SU-DHL-6 (cell line): Measurements from ENCODE around the gene FAM184A.

ENCODE experiments used
- H2AFZ ChIP-seq: fragments of 200-600 bp; sonication (generic); 2 replicates; pipeline ENCODE4 v1.6.1; 2014; ENCODE audit warnings: low read depth, mild to moderate bottlenecking, moderate library complexity, mixed read lengths, antibody characterized with exemption, low read length; ENCODE audit not compliant: severe bottlenecking
- H3F3A ChIP-seq: fragments of 200-600 bp; shearing (Covaris generic); 2 replicates; pipeline ENCODE4 v1.6.0; 2016; ENCODE audit warnings: antibody characterized with exemption, mild to moderate bottlenecking; ENCODE audit not compliant: insufficient read depth
- H3K27ac ChIP-seq: fragments of 200-600 bp; sonication (generic); 2 replicates; pipeline ENCODE4 v1.5.1; 2016; ENCODE audit warnings: low read depth, mild to moderate bottlenecking, low read length, moderate library complexity, mixed read lengths
- H3K27me3 ChIP-seq: fragments of 200-600 bp; sonication (generic), shearing (Covaris generic); 2 replicates; pipeline ENCODE4 v1.6.0; 2014; ENCODE audit warnings: mild to moderate bottlenecking, low read length
- H3K36me3 ChIP-seq: fragments of 200-600 bp; sonication (generic); 2 replicates; pipeline ENCODE4 v1.6.1; 2014; ENCODE audit warnings: mild to moderate bottlenecking, low read length, mixed read lengths
- H3K4me2 ChIP-seq: fragments of 300-600, 200-600 bp; shearing (Covaris generic), sonication (generic); 2 replicates; pipeline ENCODE4 v1.6.0; 2014; ENCODE audit warnings: low read length, low read depth, mild to moderate bottlenecking; ENCODE audit not compliant: poor library complexity, severe bottlenecking
- H3K4me3 ChIP-seq: fragments of 200-600 bp; sonication (generic); 2 replicates; pipeline ENCODE4 v1.5.1; 2014; ENCODE audit warnings: antibody characterized with exemption, low read length, mild to moderate bottlenecking, mixed read lengths; ENCODE audit not compliant: insufficient read depth, poor library complexity, severe bottlenecking
- H3K79me2 ChIP-seq: fragments of 200-600 bp; sonication (generic); 2 replicates; pipeline ENCODE4 v1.6.1; 2014; ENCODE audit warnings: mild to moderate bottlenecking, low read length, moderate library complexity; ENCODE audit not compliant: insufficient read depth
- H3K9ac ChIP-seq: fragments of 200-600 bp; sonication (generic); 2 replicates; pipeline ENCODE4 v1.7.0; 2014; ENCODE audit warnings: mild to moderate bottlenecking, low read length
- H3K9me2 ChIP-seq: fragments of 200-600 bp; sonication (generic); replicated peaks from 2 replicates; pipeline ENCODE4 v1.6.1; 2014; ENCODE audit warnings: low read length; ENCODE audit not compliant: insufficient read depth
- H3K9me3 ChIP-seq: fragments of 200-600 bp; sonication (generic); 2 replicates; pipeline ENCODE4 v1.6.1; 2014; ENCODE audit warnings: low read length, mixed read lengths; ENCODE audit not compliant: insufficient read depth
- H4K20me1 ChIP-seq: fragments of 200-600 bp; sonication (generic); 2 replicates; pipeline ENCODE4 v1.6.1; 2014; ENCODE audit warnings: low read depth, mild to moderate bottlenecking, antibody characterized with exemption, low read length, moderate library complexity, mixed read lengths
- EZH2phosphoT487 ChIP-seq: fragments of 200-600 bp; sonication (generic), shearing (Covaris generic); conservative IDR thresholded peaks from 2 replicates; pipeline ENCODE4 v1.6.1; 2018; ENCODE audit warnings: mild to moderate bottlenecking, antibody characterized with exemption, low read length, moderate library complexity, mixed read lengths
- TF ChIP-seq, protein P1 (sequence below): fragments of 200-600 bp; sonication (generic); IDR thresholded peaks from one replicate; pipeline ENCODE4 v1.5.1; 2017; ENCODE audit warnings: antibody characterized with exemption, mild to moderate bottlenecking, low read length, moderate library complexity; ENCODE audit not compliant: insufficient read depth, poor library complexity, severe bottlenecking

Gene FAM184A

DNA sequence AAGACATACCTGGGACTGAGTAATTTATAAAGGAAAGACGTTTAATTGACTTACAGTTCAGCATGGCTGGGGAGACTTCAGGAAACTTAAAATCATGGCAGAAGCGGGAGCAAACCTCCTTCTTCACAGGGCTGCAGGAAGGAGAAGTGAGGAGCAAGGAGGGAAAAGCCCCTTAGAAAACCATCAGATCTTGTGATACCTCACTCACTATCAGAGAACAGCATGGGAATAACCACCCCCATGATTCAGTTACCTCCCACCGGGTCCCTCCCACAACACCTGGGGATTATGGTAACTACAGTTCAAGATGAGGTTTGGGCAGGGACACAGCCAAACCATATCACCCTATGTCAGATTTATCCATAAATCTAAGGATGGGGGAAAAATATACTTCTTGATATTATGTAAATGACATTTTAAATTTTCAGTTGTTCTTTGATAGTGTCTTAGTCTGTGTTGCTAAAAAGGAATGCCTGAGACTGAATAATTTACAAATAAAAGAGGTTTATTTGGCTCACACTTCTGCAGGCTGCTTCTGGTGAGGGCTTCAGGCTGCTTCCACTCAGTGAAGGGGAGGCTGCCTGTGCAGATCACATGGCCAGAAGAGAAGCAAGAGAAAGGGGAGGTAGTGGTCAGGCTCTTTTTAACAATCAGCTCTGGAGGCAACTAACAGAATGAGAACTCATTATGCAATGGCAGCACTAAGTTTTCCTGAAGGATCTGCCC, 142.3 kb downstream of the FAM184A start:
- H3K79me2 ChIP-seq: peaks cover 27% of the 10 kb centered on the region
- TF ChIP-seq, protein P1, sequence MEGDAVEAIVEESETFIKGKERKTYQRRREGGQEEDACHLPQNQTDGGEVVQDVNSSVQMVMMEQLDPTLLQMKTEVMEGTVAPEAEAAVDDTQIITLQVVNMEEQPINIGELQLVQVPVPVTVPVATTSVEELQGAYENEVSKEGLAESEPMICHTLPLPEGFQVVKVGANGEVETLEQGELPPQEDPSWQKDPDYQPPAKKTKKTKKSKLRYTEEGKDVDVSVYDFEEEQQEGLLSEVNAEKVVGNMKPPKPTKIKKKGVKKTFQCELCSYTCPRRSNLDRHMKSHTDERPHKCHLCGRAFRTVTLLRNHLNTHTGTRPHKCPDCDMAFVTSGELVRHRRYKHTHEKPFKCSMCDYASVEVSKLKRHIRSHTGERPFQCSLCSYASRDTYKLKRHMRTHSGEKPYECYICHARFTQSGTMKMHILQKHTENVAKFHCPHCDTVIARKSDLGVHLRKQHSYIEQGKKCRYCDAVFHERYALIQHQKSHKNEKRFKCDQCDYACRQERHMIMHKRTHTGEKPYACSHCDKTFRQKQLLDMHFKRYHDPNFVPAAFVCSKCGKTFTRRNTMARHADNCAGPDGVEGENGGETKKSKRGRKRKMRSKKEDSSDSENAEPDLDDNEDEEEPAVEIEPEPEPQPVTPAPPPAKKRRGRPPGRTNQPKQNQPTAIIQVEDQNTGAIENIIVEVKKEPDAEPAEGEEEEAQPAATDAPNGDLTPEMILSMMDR: no peak
- TF ChIP-seq EZH2phosphoT487: no peak
- H2AFZ ChIP-seq: no peak overlapping the region
- no peak overlapping the region for H3K4me3 ChIP-seq
- peaks cover 5% of the 10 kb centered on the region; the same call in 1 of the 2 replicates for H3K36me3 ChIP-seq
- no peaks in the 10 kb centered on the region for H3K9me3 ChIP-seq
- H3F3A ChIP-seq: peaks cover 8% of the 10 kb centered on the region; the same call in 1 of the 2 replicates
- H3K27ac ChIP-seq: no peak overlapping the region
- H3K4me2 ChIP-seq: peak overlapping the region; percentile 93
- H4K20me1 ChIP-seq: no peaks in the 10 kb centered on the region
- no peaks in the 10 kb centered on the region for H3K27me3 ChIP-seq
- peak overlapping the region; percentile 100; the same call in 1 of the 2 replicates for H3K9ac ChIP-seq
- H3K9me2 ChIP-seq: no peaks in the 10 kb centered on the region

DNA sequence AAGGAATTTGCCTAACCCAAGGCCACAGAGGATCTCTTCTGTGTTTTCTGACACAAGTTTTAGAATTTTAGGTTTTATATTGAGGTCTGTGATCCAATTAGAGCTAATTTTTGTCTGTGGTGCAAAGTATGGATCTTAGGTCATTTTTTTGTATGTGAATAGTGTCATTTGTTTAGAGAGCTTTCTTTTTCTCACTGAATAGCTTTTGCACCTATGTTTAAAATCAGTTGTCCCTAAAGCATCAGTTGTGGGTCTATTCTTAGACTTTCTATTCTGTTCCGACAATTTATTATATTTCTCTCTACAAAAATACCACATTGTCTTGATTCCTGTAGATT, 143.2 kb downstream of the FAM184A start:
- peak overlapping the region; percentile 100 for H3K9ac ChIP-seq
- no peak overlapping the region for H2AFZ ChIP-seq
- H3F3A ChIP-seq: peaks cover 8% of the 10 kb centered on the region; the same call in 1 of the 2 replicates
- H3K36me3 ChIP-seq: peaks cover 13% of the 10 kb centered on the region; the same call in 1 of the 2 replicates
- no peaks in the 10 kb centered on the region for H4K20me1 ChIP-seq
- H3K4me2 ChIP-seq: peak overlapping the region; percentile 93
- H3K27me3 ChIP-seq: no peaks in the 10 kb centered on the region
- H3K27ac ChIP-seq: peak overlapping the region; percentile 36; the same call in 1 of the 2 replicates
- H3K9me2 ChIP-seq: no peaks in the 10 kb centered on the region
- no peaks in the 10 kb centered on the region for H3K9me3 ChIP-seq
- peaks cover 27% of the 10 kb centered on the region for H3K79me2 ChIP-seq
- TF ChIP-seq EZH2phosphoT487: no peak
- TF ChIP-seq, protein P1: no peak
- H3K4me3 ChIP-seq: peak overlapping the region; percentile 100

DNA sequence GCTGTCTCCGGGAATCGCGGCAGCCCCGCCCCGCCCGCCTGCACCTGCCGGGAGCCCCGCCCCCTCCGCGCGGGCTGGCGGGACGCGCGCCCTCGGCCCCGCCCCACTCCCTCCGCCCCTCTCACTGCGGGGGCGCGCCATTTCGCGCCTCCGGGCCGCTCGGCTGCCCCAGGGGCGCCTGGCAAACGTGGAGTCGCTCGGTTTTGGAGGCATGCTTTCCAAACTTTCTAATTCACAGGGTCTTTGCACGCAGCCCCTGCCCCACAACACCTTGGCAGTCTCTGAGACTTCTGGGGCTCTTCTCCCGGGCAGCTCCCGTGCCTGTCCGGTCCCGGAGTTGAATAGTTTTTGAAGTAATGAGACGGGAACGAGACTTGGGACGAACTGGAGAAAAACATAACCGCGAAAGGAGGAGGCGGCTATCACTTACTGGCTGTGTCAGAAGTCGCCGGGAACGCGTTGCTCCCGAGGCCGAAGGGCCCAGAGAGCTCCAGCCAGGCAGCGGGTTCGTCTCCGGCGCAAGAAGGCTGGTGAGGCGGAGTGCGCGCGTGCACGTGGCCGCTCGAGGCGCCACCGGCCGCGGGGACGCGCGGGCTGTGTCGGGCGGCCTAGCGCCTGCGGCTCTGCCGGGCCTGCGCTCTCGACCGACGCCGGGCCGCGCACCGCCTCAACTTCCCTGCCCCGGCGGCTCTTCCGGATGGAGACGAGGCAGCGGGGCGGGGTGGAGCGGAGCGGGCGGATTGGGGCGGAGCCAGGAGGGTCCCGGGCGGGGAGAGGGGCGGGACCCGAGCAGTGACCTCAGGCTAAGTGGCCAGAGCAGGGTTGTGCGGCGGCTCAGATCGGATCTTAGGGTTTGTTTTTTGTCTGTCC, 143.8 kb downstream of the FAM184A start, which contains the start of gene MCM9:
MCM9 (minus strand) TSS at position 699 of the 870 bp plus-strand sequence. CDS start 3,436 bp downstream, outside the sequence.
- peak within 1 kb of the TSS; percentile 100 for H3K4me3 ChIP-seq
- TF ChIP-seq EZH2phosphoT487: no peak
- TF ChIP-seq, protein P1: no peak
- H3F3A ChIP-seq: peaks cover 8% of the 10 kb centered on the region; the same call in 1 of the 2 replicates
- no peaks in the 10 kb centered on the region for H3K9me2 ChIP-seq
- H3K27ac ChIP-seq: peak within 1 kb of the TSS; percentile 93
- H4K20me1 ChIP-seq: no peaks in the 10 kb centered on the region
- no peaks in the 10 kb centered on the region for H3K27me3 ChIP-seq
- H3K4me2 ChIP-seq: peak within 1 kb of the TSS; percentile 93
- H2AFZ ChIP-seq: peak within 1 kb of the TSS; percentile 100
- peak within 1 kb of the TSS; percentile 100 for H3K9ac ChIP-seq
- H3K36me3 ChIP-seq: peaks cover 14% of the 10 kb centered on the region; the same call in 1 of the 2 replicates
- H3K9me3 ChIP-seq: no peaks in the 10 kb centered on the region
- H3K79me2 ChIP-seq: peaks cover 27% of the 10 kb centered on the region
